Hepatic stellate cell (primary cell): Measurements from ENCODE around the gene IL27RA.

Experiments
- DNase-seq: peaks from one replicate; pipeline ENCODE4 v3.0.0; 2011; ENCODE audit warnings: low spot score

The IL27RA gene

GRCh38 chr19:14059652-14060155 lies 28.1 kb downstream of the IL27RA start:
- DNase-seq: no peak

DNA sequence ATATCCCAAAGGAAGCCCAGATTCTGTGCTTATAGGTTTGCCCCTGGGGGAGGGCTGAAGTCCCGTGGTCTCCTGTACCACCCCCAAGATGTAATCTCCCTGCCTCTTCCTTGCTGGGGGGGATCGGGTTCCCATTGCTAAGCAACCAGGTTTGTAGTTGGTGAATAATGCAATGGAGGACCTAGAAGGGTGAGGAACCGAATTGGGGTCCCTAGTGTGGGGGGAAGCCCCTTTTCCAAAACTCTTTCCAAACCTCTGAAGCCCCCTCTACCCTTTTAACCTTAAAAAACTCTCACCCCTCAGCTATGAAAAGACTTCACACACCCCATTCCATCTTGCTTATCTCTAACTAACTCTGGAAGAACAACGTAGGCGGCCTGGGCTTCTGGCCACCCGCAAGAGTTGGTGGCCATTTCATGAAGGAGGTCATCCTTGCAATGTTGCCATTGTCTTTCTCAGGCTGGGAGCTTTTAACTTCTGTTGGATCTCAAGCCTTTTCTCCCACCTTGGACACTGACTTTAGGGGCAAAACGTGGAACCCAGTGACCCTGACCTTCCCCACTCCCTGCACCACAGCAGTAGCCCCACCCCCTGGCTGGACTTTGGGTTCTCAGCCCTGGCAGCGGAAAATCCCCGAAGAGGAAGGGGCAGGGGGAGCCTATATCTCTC lies 29.7 kb downstream of the IL27RA start:
- DNase-seq: no peak

- DNase-seq: no peak
These were observed 30.4 kb downstream of the IL27RA start, which contains the start of gene PALM3 for GRCh38 chr19:14061751-14062557. TSS of gene PALM3 (minus strand) at chr19:14062076. CDS start at chr19:14061980, 96 bp downstream.

DNA sequence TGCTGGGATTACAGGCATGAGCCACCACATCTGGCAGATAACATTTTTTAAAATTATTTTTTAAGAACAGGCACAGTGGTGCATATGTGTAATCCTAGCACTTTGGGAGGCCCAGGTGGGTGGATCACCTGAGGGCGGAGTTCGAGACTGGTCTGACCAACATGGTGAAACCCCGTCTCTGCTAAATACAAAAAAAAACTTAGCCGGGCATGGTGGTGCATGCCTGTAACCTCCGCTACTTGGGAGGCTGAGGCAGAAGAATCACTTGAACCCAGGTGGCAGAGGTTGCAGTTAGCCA lies 30.9 kb downstream of the IL27RA start:
- DNase-seq: no peak

GRCh38 chr19:14063105-14063504 lies 31.5 kb downstream of the IL27RA start:
- no peak for DNase-seq

DNA sequence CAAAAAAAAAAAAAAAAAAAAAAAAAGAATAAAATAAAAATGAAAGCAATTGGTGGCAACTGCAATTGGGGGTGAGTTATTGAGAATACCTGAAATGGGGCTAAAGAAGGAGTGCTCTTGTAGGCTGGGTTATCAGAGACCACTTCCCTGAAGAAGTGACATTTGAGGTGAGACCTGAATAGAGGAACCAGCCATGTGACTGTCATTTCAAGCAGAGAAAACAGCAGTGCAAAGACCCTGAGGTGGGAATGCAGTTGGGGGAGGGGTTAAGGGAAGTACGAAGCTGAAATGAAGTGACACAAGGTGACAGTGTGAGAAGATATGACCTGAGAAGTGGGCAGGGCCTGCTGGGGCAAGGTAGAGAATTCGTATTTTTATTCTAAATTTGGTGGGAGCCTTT lies 34.6 kb downstream of the IL27RA start:
- DNase-seq: no peak

DNA sequence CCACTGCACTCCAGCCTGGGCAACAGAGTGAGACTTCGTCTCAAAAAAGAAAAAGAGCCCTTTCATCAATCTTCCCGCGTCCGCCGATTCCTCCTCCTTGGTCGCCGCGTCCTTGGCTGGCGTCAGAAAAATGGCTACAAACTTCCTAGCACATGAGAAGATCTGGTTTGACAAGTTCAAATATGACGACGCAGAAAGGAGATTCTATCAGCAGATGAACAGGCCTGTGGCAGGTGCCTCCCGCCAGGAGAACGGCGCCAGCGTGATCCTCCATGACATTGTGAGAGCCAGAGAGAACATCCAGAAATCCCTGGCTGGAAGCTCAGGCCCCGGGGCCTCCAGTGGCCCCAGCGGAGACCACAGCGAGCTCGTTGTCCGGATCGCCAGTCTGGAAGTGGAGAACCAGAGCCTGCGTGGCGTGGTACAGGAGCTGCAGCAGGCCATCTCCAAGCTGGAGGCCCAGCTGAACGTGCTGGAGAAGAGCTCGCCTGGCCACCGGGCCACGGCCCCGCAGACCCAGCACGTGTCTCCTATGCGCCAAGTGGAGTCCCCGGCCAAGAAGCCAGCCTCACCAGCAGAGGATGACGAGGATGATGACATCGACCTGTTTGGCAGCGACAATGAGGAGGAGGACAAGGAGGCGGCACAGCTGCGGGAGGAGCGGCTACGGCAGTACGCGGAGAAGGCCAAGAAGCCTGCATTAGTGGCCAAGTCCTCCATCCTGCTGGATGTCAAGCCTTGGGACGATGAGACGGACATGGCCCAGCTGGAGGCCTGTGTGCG lies 38.9 kb downstream of the IL27RA start:
- no peak for DNase-seq

DNA sequence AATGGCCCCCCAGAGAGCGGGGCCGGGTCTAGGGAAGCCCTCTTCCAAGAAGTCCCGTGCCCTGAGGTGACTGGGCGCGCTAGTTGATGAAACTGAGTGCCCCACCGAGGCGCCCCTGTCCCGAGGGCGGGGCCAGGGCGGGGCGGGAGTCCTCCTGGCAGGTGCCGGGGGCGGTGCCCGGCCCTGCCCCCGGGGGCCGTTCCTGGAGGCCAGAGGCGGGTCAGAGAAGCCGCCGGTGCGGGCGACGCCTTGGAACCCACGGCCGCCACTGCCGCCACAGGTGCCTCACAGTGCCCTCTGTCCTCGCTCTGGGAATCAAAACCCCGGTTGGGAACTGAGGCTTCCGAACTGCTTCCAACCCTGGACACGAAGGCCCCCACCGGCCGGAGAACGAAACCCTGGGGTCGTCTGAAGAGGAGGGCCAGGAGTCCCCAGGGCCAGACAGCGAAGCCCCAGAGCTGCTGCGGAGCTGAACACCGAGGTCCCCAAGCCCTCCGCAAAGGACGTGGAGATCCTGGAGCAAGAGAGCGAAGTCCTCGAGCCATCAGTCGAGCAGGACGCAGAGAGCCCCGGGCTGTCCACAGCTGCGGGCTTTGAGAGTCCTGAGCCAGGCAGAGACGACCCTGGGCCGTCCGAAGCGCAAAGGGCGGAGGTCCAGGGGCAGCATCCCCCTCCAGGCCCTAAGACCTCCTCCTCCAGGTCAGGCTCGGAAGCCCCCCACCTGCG lies 41.1 kb downstream of the IL27RA start, which contains the start of gene MISP3:
Gene MISP3 (plus strand): TSS at position 252 of the 726 bp plus-strand sequence. CDS start 524 bp downstream, outside the sequence.
- DNase-seq: no peak

DNA sequence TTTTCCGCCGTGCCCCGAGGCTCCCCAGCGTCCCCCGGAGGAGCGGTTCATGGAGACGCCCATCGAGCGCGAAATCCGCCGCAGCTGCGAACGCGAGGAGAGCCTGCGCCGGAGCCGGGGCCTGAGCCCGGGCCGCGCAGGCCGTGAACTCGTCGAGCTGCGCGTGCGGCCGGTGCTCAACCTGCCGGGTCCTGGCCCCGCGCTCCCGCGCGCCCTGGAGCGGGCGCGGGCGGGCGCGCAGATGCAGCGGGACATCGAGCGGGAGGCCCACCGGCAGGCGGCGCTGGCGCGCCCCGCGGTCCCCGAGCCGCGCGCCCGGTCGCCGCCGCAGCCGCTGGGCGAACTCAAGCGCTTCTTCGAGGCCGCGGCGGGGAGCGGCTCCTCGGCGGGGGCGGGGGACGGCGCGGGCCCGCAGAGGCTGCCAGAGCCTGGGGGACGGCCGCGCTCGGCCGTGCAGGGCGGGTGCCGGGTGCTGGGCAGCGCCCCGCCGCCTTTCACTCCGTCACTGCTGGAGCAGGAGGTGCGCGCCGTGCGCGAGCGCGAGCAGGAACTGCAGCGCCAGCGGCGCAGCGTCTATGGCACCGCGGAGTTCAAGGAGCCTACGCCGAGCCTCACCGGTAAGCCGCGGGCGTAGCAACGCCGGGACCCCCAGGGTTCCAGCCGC lies 41.8 kb downstream of the IL27RA start:
- peak; percentile 76 for DNase-seq

- DNase-seq: no peak
These were observed 42.6 kb downstream of the IL27RA start for GRCh38 chr19:14073925-14074838.

DNA sequence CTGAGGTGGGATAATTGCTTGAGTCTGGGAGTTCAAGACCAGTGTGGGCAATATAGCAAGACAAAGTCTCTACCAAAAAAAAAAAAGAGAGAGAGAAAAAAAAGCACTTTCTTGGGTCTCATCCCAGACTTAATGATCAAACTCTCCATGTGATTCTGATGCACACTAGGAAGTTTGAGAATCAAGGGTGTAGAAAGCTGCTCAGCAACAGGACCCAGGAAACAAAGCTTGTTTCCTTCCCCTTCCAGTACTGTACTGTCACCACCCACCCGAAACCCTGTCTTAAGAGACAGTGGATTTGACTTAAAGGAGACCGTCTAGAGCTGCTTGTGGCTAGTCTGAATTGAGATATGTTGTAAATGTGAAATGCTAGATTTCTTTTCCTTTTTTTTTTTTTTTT lies 46.8 kb downstream of the IL27RA start:
- no peak for DNase-seq

- DNase-seq: peak; percentile 99
These were observed 49.6 kb downstream of the IL27RA start for GRCh38 chr19:14080887-14081796.

DNA sequence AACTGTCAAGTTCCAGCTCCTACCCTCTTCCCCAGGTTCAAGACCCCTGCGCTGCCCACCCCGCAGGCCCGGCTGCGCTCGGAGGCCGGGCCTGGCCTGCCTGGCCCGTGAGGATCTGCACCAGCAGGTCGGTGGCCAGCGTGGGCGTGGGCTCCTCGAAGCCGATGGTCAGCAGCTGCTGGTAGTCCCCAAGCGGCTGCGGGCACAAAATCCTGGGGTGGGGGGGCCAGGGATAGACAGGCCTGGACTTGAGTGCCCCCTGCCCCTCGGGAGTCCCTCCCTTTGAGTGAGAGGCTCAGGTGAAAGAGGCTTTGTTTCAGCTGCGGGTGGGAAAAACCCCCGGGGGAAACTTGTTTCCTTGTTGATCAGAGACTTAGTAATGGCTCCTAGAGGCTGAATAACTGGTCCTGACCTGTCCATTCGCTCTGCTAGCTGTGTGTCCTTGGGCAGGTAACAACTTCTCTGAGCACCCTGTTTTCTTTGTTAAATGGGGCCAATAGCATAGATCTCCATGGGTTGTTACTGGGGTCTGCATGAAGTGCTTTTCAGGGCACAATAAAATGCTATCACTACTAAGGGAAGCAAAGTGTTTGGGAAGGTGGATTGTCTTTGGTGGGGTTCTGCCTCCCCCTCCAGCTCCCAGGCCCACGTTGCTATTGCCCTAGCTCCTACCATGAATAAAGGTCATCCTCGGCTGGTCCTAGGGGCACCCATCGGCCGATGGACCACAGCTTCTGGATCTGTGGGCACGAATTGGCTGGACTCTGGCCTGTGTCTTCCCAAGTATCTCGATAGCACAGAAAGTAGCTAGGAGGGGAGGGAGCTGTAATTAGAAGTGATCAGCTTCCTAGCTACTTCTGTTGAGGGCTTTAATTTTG lies 50.5 kb downstream of the IL27RA start:
- no peak for DNase-seq

- DNase-seq: no peak
These were observed 51.1 kb downstream of the IL27RA start for GRCh38 chr19:14082675-14082960.

DNA sequence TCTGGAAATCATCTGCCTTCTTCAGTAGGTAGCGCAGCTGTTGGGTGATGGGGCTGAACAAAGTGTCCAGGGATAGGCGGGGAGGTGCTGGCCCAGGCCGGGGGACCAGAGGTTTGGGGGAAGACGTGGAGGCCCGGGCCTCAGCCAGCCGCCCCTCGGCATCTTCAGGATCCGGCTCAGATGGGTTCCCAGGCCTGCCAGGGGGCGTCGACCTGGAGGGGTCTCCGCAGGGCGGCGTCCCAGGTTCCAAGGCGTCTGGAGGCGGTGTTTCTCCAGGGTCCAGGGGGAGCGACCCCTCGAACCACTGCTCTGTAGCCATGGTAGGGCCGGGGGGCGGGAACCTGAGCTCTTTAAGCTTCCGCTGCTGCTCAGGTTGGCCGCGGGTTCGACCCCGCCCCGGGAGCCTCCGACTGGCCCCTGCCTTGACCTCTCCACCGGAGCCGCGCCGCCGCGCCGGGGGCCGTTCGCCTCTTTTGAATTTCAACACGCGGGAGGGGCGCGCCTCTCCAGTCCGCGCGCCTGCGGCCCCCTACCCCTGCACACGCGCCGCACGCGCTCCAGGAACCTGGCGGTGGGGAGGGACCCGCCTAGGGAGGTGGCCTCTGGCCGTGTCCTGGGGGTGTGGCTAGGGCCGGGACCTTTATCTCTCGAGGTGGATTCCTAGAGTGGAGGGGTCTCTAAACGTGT lies 53.9 kb downstream of the IL27RA start, which contains the start of gene C19orf67:
Gene C19orf67 (minus strand): TSS at position 475 of the 687 bp plus-strand sequence. CDS start 156 bp downstream, at position 319.
- no peak for DNase-seq

DNA sequence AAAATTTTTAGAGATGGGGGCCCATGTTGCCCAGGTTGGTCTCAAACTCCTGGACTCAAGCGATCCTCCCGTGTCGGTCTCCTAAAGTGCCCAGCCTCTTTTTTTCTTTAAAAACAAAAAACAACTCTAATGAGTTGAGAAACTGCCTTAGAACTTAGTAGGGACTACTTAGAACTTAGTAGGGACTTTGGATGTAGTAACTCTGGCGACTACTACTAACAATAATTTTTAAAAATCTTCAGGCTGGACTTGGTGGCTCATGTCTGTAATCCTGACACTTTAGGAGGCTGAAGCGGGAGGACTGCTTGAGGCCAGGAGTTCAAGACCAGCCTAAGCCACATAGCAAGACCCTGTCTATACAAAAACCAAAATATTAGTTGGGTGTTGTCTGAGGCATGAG lies 54.5 kb downstream of the IL27RA start:
- no peak for DNase-seq

GRCh38 chr19:14088634-14089411 lies 57.3 kb downstream of the IL27RA start:
- DNase-seq: no peak
